Stomach (tissue), 9 donors: Measurements from ENCODE around the gene HNRNPF. TPM values are rescaled to one million over a fixed set of nuclear protein-coding genes. Genes with fewer than 3 reads are reported as not detected.
"Not testable (repeated sequence)": the region's sequence is repeated elsewhere in the genome, so short reads cannot be mapped to it uniquely, and the experiment has no call there.

Experiments
- DNase-seq, 2 donors: peaks; one replicate each; pipeline versions ENCODE4 v3.0.0 to v3.0.0-alpha.2; 2013 to 2019
- H3K27ac ChIP-seq, 5 donors: fragments of 200-600 bp in 4 of 5; sonication (generic) in 4 of 5; one replicate each; pipeline ENCODE4 v1.5.1; 2013 to 2019; ENCODE audit warnings: mild to moderate bottlenecking in 1 of 5, moderate library complexity in 1 of 5
- H3K27me3 ChIP-seq, 3 donors: fragments of 200-600 bp; sonication (generic); one replicate each; pipeline ENCODE4 v1.5.1; 2017 to 2019; ENCODE audit warnings: mixed run types in 1 of 3
- H3K36me3 ChIP-seq, 4 donors: fragments of 200-600 bp; sonication (generic); 1 replicate in 3 of 4; 2 replicates in 1 of 4; pipeline ENCODE4 v1.5.1; 2016 to 2019
- H3K4me1 ChIP-seq, 4 donors: fragments of 200-600 bp; sonication (generic); one replicate each; pipeline ENCODE4 v1.5.1; 2016 to 2019
- H3K4me3 ChIP-seq, 4 donors: fragments of 200-600 bp; sonication (generic) in 3 of 4; one replicate each; pipeline ENCODE4 v1.5.1; 2016 to 2019; ENCODE audit warnings: mild to moderate bottlenecking in 1 of 4
- H3K9me3 ChIP-seq, 4 donors: fragments of 200-600 bp; sonication (generic); one replicate each; pipeline ENCODE4 v1.5.1; 2016 to 2019
- EP300 ChIP-seq: sonication (generic); formaldehyde crosslinking; IDR thresholded peaks from one replicate; pipeline ENCODE4 v1.6.1; 2017; ENCODE audit warnings: antibody characterized with exemption
- POLR2A ChIP-seq, 4 donors: fragments of 450-650 bp; IDR thresholded peaks; one replicate each; pipeline ENCODE4 v1.6.1; 2016; ENCODE audit warnings: antibody characterized with exemption in 4 of 4, control low read depth in 2 of 4, mild to moderate bottlenecking in 1 of 4, moderate library complexity in 1 of 4
- POLR2AphosphoS5 ChIP-seq, 3 donors: sonication (generic); formaldehyde crosslinking; IDR thresholded peaks; one replicate each; pipeline ENCODE4 v1.6.1; 2016; ENCODE audit warnings: antibody characterized with exemption in 3 of 3
- WGBS, 5 donors: extraction: QIAGEN DNeasy Blood & Tissue Kit in 3 of 5; methylation state at CpG; one replicate each; pipeline versions ENCODE4 v1.1.5 to v1.1.7; 2013 to 2018; 5-methylcytosine and 5-hydroxymethylcytosine counted together
- intact Hi-C: fragments of 100-400 bp; cut with DNase I; formaldehyde crosslinking; loops from one replicate; pipeline ENCODE4 v1.15.1; 2023; ENCODE audit warnings: low total_unique reads
- polyA plus RNA-seq, 3 donors: library from polyadenylated mRNA; stranded (reverse); fragments of 200-250 nt; gene quantifications; one replicate each; pipeline ENCODE4 v1.2.3, GENCODE V29; 2013
- total RNA-seq, 5 donors: library from RNA; depleted of rRNA; stranded (reverse); fragments of >200 nt; gene quantifications; one replicate each; pipeline versions ENCODE4 v1.1.0 to v1.2.3, GENCODE V29; 2014 to 2016
- TF ChIP-seq, protein P1 (sequence below), 7 experiments: fragments of 450-650 bp in 4 of 7; fragments of 200-600 bp in 3 of 7; sonication (generic) in 3 of 7; IDR thresholded peaks; one replicate each; pipeline ENCODE4 v1.5.1; 2016 to 2019; ENCODE audit warnings: antibody characterized with exemption in 7 of 7, control low read depth in 2 of 7, mild to moderate bottlenecking in 1 of 7
- donor health status: healthy with polysubstance abuse.
- donor health status: Bipolar disorder and iron deficiency.
- donor health status: healthy.

The HNRNPF gene
- total and polyA plus RNA-seq, 8 donors: 36.2 to 169 (median 87.3) TPM

GRCh38 chr10:43340619-43341018 is 68.4 kb downstream of the HNRNPF start:
- Histone ChIP-seq H3K4me3 (no peak overlapping the region), H3K27ac (no peak overlapping the region), H3K27me3 (peaks cover 0 to 33% (median 4%) of the 10 kb centered on the region in 3 donors), H3K36me3 (no peaks in the 10 kb centered on the region), H3K4me1 (no peaks in the 10 kb centered on the region), H3K9me3 (no peaks in the 10 kb centered on the region)
- 27 to 55% (median 41%) methylated on average over 9 of the region's 9 CpGs for WGBS, 5 donors
- peak; percentile 43 to 61 for DNase-seq
- TF ChIP-seq, protein P1, sequence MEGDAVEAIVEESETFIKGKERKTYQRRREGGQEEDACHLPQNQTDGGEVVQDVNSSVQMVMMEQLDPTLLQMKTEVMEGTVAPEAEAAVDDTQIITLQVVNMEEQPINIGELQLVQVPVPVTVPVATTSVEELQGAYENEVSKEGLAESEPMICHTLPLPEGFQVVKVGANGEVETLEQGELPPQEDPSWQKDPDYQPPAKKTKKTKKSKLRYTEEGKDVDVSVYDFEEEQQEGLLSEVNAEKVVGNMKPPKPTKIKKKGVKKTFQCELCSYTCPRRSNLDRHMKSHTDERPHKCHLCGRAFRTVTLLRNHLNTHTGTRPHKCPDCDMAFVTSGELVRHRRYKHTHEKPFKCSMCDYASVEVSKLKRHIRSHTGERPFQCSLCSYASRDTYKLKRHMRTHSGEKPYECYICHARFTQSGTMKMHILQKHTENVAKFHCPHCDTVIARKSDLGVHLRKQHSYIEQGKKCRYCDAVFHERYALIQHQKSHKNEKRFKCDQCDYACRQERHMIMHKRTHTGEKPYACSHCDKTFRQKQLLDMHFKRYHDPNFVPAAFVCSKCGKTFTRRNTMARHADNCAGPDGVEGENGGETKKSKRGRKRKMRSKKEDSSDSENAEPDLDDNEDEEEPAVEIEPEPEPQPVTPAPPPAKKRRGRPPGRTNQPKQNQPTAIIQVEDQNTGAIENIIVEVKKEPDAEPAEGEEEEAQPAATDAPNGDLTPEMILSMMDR (IDR thresholded peaks at IDR 0.05): no peak
- TF ChIP-seq POLR2AphosphoS5 (IDR thresholded peaks at IDR 0.05): peak in 1 of 3 donors; percentile 67
- intact Hi-C loops: no loop called here

- no peaks in the 10 kb centered on the region for H3K9me3 ChIP-seq
- H3K4me3 ChIP-seq: no peak overlapping the region
- intact Hi-C loops: no loop called here
- H3K27me3 ChIP-seq: peaks cover 0 to 33% (median 4%) of the 10 kb centered on the region in 3 donors
- no peaks in the 10 kb centered on the region for H3K36me3 ChIP-seq
- TF ChIP-seq, protein P1 (IDR thresholded peaks at IDR 0.05): no peak
- TF ChIP-seq POLR2AphosphoS5 (IDR thresholded peaks at IDR 0.05): no peak
- TF ChIP-seq POLR2A (IDR thresholded peaks at IDR 0.05): no peak
- TF ChIP-seq EP300: no peak
- no peak overlapping the region for H3K27ac ChIP-seq
- 65 to 72% (median 70%) methylated on average over 6 of the region's 6 CpGs for WGBS, 5 donors
- no peak for DNase-seq
- H3K4me1 ChIP-seq: no peaks in the 10 kb centered on the region
These were observed 68.9 kb downstream of the HNRNPF start for GRCh38 chr10:43340101-43340500.

- Histone ChIP-seq H3K27ac (no peak overlapping the region), H3K27me3 (peaks cover 0 to 33% (median 4%) of the 10 kb centered on the region in 3 donors), H3K4me1 (no peaks in the 10 kb centered on the region), H3K4me3 (no peak overlapping the region), H3K9me3 (no peaks in the 10 kb centered on the region), H3K36me3 (no peaks in the 10 kb centered on the region)
- intact Hi-C loops: no loop called here
- DNase-seq: no peak
- WGBS, 5 donors: 59 to 75% (median 63%) methylated on average over 6 to 11 of the region's 11 CpGs
- TF ChIP-seq POLR2A (IDR thresholded peaks at IDR 0.05) (no peak), POLR2AphosphoS5 (IDR thresholded peaks at IDR 0.05) (no peak), EP300 (no peak)
- TF ChIP-seq, protein P1 (IDR thresholded peaks at IDR 0.05): no peak
These were observed 69.8 kb downstream of the HNRNPF start for GRCh38 chr10:43339136-43339535.

DNA sequence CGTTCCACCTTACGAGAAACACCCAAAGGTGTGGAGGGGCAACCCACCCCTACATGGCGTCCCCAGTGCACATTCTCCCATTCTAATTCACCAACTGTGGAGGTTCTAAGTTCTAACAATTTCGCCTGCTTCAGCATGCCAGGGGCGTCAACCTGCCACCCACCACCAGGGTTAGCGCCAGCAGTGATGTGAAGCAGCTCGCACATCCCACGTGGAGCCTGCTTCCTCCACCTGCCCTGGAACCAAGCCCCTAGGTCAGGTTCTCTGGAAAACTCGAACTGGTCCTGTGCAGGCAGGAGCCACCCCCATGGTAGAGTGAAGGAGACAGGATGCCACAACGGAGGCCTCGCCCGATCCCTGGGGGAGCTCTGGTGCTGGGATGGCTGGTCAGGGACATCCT is 70.9 kb downstream of the HNRNPF start:
- H3K36me3 ChIP-seq: no peaks in the 10 kb centered on the region
- no peaks in the 10 kb centered on the region for H3K4me1 ChIP-seq
- H3K9me3 ChIP-seq: no peaks in the 10 kb centered on the region
- no peak overlapping the region for H3K4me3 ChIP-seq
- intact Hi-C loops: no loop called here
- DNase-seq: no peak
- no peak overlapping the region for H3K27ac ChIP-seq
- WGBS, 5 donors: 80 to 88% (median 86%) methylated on average over 9 to 12 of the region's 12 CpGs
- peaks cover 0 to 33% (median 4%) of the 10 kb centered on the region in 3 donors for H3K27me3 ChIP-seq
- no peak for TF ChIP-seq POLR2AphosphoS5 (IDR thresholded peaks at IDR 0.05)
- TF ChIP-seq, protein P1 (IDR thresholded peaks at IDR 0.05): no peak
- TF ChIP-seq POLR2A (IDR thresholded peaks at IDR 0.05): no peak
- no peak for TF ChIP-seq EP300

DNA sequence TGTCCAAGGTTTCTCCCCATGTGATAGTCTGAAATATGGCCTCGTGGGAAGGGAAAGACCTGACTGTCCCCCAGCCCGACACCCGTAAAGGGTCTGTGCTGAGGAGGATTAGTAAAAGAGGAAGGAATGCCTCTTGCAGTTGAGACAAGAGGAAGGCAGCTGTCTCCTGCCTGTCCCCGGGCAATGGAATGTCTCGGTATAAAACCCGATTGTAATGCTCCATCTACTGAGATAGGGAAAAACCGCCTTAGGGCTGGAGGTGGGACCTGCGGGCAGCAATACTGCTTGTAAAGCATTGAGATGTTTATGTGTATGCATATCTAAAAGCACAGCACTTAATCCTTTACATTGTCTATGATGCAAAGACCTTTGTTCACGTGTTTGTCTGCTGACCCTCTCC is 71.5 kb downstream of the HNRNPF start:
- DNase-seq, intact Hi-C loops, H3K36me3 ChIP-seq, H3K9me3 ChIP-seq, H3K4me3 ChIP-seq, H3K4me1 ChIP-seq, H3K27ac ChIP-seq: not testable (repeated sequence)
- peaks cover 0 to 30% (median 4%) of the 10 kb centered on the region in 3 donors for H3K27me3 ChIP-seq
- WGBS, 5 donors: 35 to 58% (median 38%) methylated on average over 5 to 9 of the region's 9 CpGs
